IMR-90 (cell line): ENCODE measurements around the gene DDA1. TPM values are rescaled to one million over a fixed set of nuclear protein-coding genes. Genes with fewer than 3 reads are reported as not detected.

Source experiments
- ATAC-seq: fragments of 200-7000 bp; cut with Tn5 transposase; 2 replicates; pipeline ENCODE4 v1.9.1; 2020; ENCODE audit warnings: low read depth, mild to moderate bottlenecking, moderate library complexity
- BruUV-seq: library from RNA; stranded (reverse); fragments of 400-500 nt; replicated peaks from 2 replicates; lab custom pipeline; 2021; lab: Mats Ljungman, UMichigan
- CTCF ChIA-PET: fragments of 300-600 bp; formaldehyde crosslinking; extraction: SDS; loops from one replicate; lab custom pipeline; 2021; ENCODE audit warnings: antibody characterized with exemption; lab: Yijun Ruan, JAX
- POLR2A ChIA-PET: fragments of 300-600 bp; sonication (Branson Sonifier 250); formaldehyde crosslinking; loops from one replicate; lab custom pipeline; 2022; ENCODE audit warnings: antibody characterized with exemption; ENCODE audit not compliant: unreplicated experiment; lab: Charles Lee
- DNase-seq: peaks from one replicate; pipeline ENCODE4 v3.0.0; 2013
- H2AFZ ChIP-seq: replicated peaks from 2 replicates; pipeline ENCODE3; 2013; ENCODE audit warnings: low read length, mild to moderate bottlenecking; ENCODE audit not compliant: poor library complexity
- H2AK5ac ChIP-seq: 2 replicates; pipeline ENCODE4 v1.6.1; 2013; ENCODE audit warnings: low read depth, low read length, inconsistent platforms
- H2AK9ac ChIP-seq: replicated peaks from 2 replicates; pipeline ENCODE3; 2013; ENCODE audit warnings: mild to moderate bottlenecking, low read depth, low read length, moderate library complexity; ENCODE audit not compliant: poor library complexity
- H2BK120ac ChIP-seq: 2 replicates; pipeline ENCODE4 v1.6.1; 2013; ENCODE audit warnings: low read depth, low read length, inconsistent platforms
- H2BK15ac ChIP-seq: 3 replicates; pipeline ENCODE4 v1.6.1; 2013; ENCODE audit warnings: low read depth, low read length, inconsistent platforms
- H2BK20ac ChIP-seq: 2 replicates; pipeline ENCODE4 v1.6.1; 2013; ENCODE audit warnings: low read depth, mild to moderate bottlenecking, inconsistent platforms, low read length, moderate library complexity
- H2BK5ac ChIP-seq: 2 replicates; pipeline ENCODE4 v1.6.1; 2013; ENCODE audit warnings: mild to moderate bottlenecking, low read depth, low read length, inconsistent platforms; ENCODE audit not compliant: poor library complexity, severe bottlenecking
- H3K14ac ChIP-seq: replicated peaks from 2 replicates; pipeline ENCODE4 v1.6.1; 2013; ENCODE audit warnings: low read depth, low read length, inconsistent platforms
- H3K18ac ChIP-seq: 2 replicates; pipeline ENCODE4 v1.6.1; 2013; ENCODE audit warnings: low read depth, low read length, control low read depth
- H3K23ac ChIP-seq: 2 replicates; pipeline ENCODE4 v1.6.1; 2013; ENCODE audit warnings: low read depth, low read length, inconsistent platforms
- H3K27ac ChIP-seq: 2 replicates; pipeline ENCODE4 v1.5.1; 2013; ENCODE audit warnings: mild to moderate bottlenecking, control low read depth, low read length; ENCODE audit not compliant: insufficient read depth
- H3K27me3 ChIP-seq: 2 replicates; pipeline ENCODE4 v1.6.1; 2013; ENCODE audit warnings: low read length; ENCODE audit not compliant: control insufficient read depth, insufficient read depth
- H3K36me3 ChIP-seq: 2 replicates; pipeline ENCODE4 v1.6.1; 2013; ENCODE audit warnings: low read length, mixed read lengths; ENCODE audit not compliant: control insufficient read depth, insufficient read depth
- H3K4ac ChIP-seq: 2 replicates; pipeline ENCODE4 v1.6.1; 2013; ENCODE audit warnings: low read depth, low read length, inconsistent platforms
- H3K4me1 ChIP-seq: 2 replicates; pipeline ENCODE4 v1.6.1; 2013; ENCODE audit warnings: low read length, mixed read lengths; ENCODE audit not compliant: control insufficient read depth, insufficient read depth
- H3K4me2 ChIP-seq: 2 replicates; pipeline ENCODE4 v1.6.1; 2013; ENCODE audit warnings: low read depth, mild to moderate bottlenecking, control low read depth, low read length, moderate library complexity
- H3K4me3 ChIP-seq: 2 replicates; pipeline ENCODE4 v1.5.1; 2013; ENCODE audit warnings: low read depth, mild to moderate bottlenecking, control low read depth, low read length, moderate library complexity; ENCODE audit not compliant: insufficient read depth
- H3K56ac ChIP-seq: 2 replicates; pipeline ENCODE4 v1.6.1; 2013; ENCODE audit warnings: low read length, inconsistent platforms; ENCODE audit not compliant: insufficient read depth; ENCODE audit errors: extremely low read depth
- H3K79me1 ChIP-seq, 2 experiments: 2 replicates each; pipeline ENCODE4 v1.6.1; 2013; ENCODE audit warnings: low read length in 2 of 2, inconsistent platforms in 1 of 2, low read depth in 1 of 2
- H3K9ac ChIP-seq: 2 replicates; pipeline ENCODE4 v1.6.1; 2013; ENCODE audit warnings: low read depth, low read length, control low read depth
- H3K9me1 ChIP-seq: 2 replicates; pipeline ENCODE4 v1.6.1; 2013; ENCODE audit warnings: low read length, inconsistent platforms; ENCODE audit not compliant: insufficient read depth
- H3K9me3 ChIP-seq: 2 replicates; pipeline ENCODE4 v1.6.1; 2013; ENCODE audit warnings: low read length; ENCODE audit not compliant: control insufficient read depth, insufficient read depth
- H4K20me1 ChIP-seq: 2 replicates; pipeline ENCODE4 v1.6.1; 2013; ENCODE audit warnings: low read length, inconsistent platforms; ENCODE audit not compliant: insufficient read depth
- H4K5ac ChIP-seq: 2 replicates; pipeline ENCODE4 v1.6.1; 2013; ENCODE audit warnings: mild to moderate bottlenecking, low read depth, low read length, control low read depth
- H4K8ac ChIP-seq, 2 experiments: 2 replicates each; pipeline ENCODE4 v1.6.1; 2013; ENCODE audit warnings: low read depth in 2 of 2, low read length in 2 of 2, control low read depth in 1 of 2, inconsistent platforms in 1 of 2
- H4K91ac ChIP-seq: 2 replicates; pipeline ENCODE4 v1.6.1; 2013; ENCODE audit warnings: low read depth, low read length, inconsistent platforms; ENCODE audit not compliant: insufficient read depth
- MAFK ChIP-seq: IDR thresholded peaks from 2 replicates; pipeline ENCODE4 v1.6.1; 2012; ENCODE audit warnings: low read depth, low read length, improper control_type of control experiment
- NFE2L2 ChIP-seq: fragments of 150-350 bp; IDR thresholded peaks from 2 replicates; pipeline ENCODE4 v1.6.1; 2016; ENCODE audit warnings: low read depth, mild to moderate bottlenecking, low read length
- RFX5 ChIP-seq: IDR thresholded peaks from 2 replicates; pipeline ENCODE4 v1.8.0; 2012; ENCODE audit warnings: low read depth, mild to moderate bottlenecking, low read length, moderate library complexity
- WGBS, 2 experiments: methylation state at CpG; one replicate each; pipeline versions ENCODE4 v1.1.5 to v1.1.7; 2013; ENCODE audit warnings: missing lambda C conversion rate in 2 of 2; ENCODE audit not compliant: insufficient read length in 1 of 2; ENCODE audit errors: extremely low coverage in 2 of 2; 5-methylcytosine and 5-hydroxymethylcytosine counted together
- dilution Hi-C: fragments of 300-500 bp; cut with HindIII; formaldehyde crosslinking; loops from one replicate; pipeline ENCODE4 v1.14.3; 2018; ENCODE audit warnings: low sequenced_read_pairs; ENCODE audit not compliant: unreplicated experiment
- in situ Hi-C: fragments of 300-500 bp; cut with MboI; formaldehyde crosslinking; loops from 3 replicates; pipeline ENCODE4 v1.14.3; 2019; ENCODE audit warnings: low sequenced_read_pairs, inconsistent platforms, mixed read lengths
- intact Hi-C: fragments of 100-400 bp; cut with micrococcal nuclease; formaldehyde crosslinking; loops from 2 replicates; pipeline ENCODE4 v1.10.0; 2022
- polyA plus RNA-seq, 3 experiments: library from polyadenylated mRNA; depleted of rRNA; stranded (reverse); fragments of >200 nt; gene quantifications; 2 replicates each; pipeline ENCODE4 v1.2.3, GENCODE V29; 2012; ENCODE audit warnings: low replicate concordance in 1 of 3
- total RNA-seq: library from RNA; depleted of rRNA; stranded (reverse); fragments of >200 nt; gene quantifications from 2 replicates; pipeline ENCODE4 v1.2.3, GENCODE V29; 2012

DDA1 gene
- total and polyA plus RNA-seq, 2 of the 4 experiments (the other 2 are of a cell fraction) = 33.7 to 87.2 TPM

DNA sequence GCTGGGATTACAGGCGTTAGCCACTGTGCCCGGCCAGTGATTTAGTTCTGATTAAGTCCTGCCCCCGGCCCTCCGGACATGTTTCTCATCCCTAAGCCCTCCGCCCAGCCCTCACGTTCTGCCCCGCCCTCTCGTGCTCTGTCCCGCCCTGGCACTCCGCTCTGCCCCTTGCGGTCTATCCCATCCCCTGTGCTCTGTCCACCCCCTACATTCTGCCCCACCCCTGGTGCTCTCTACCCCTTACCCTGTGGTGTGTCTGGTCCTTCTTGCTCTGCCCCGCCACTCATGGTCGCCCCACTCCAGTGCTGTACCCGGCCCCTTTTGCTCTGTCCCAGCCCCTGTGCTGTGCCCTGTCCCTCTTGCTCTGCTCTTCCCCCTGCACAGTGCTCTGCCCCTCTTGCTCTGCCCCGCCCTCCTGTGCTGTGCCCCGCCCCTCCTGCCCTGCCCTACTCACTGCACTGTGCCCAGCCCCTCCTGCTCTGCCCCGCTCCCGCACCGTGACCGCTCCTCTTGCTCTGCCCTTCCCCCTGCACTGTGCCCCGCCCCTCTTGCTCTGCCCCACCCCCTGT lies 31.0 kb downstream of the DDA1 start:
- no peaks in the 10 kb centered on the region for H4K20me1 ChIP-seq
- no peak overlapping the region for H2AFZ ChIP-seq
- BruUV-seq = no TSS peak
- H3K9me3 ChIP-seq = no peaks in the 10 kb centered on the region
- ChIA-PET CTCF (no interaction called here), POLR2A (no interaction called here)
- H2BK5ac ChIP-seq = no peak overlapping the region
- H3K23ac ChIP-seq = no peak overlapping the region
- no peak overlapping the region for H3K9ac ChIP-seq
- H3K9me1 ChIP-seq = no peaks in the 10 kb centered on the region
- H2BK20ac ChIP-seq = no peak overlapping the region
- no peak overlapping the region for H3K4me3 ChIP-seq
- no peak overlapping the region for H2BK15ac ChIP-seq
- DNase-seq (no peak), ATAC-seq (no peak)
- H3K18ac ChIP-seq = no peak overlapping the region
- intact Hi-C loops = no loop called here
- H3K27ac ChIP-seq = no peak overlapping the region
- no peak overlapping the region for H2BK120ac ChIP-seq
- no peak overlapping the region for H3K56ac ChIP-seq
- no peak overlapping the region for H2AK9ac ChIP-seq
- in situ Hi-C loops = no loop called here
- 79% methylated on average over 7 of the region's 21 CpGs; no CpG with 5 or more reads in 1 of the 2 experiments for WGBS, 2 experiments
- H3K79me1 ChIP-seq = peaks cover 7 to 18% of the 10 kb centered on the region in 2 experiments; a peak in 3 of 4 replicates
- H3K4ac ChIP-seq = no peak overlapping the region
- H4K5ac ChIP-seq = no peak overlapping the region
- no peak overlapping the region for H3K14ac ChIP-seq
- H3K4me1 ChIP-seq = peaks cover 4% of the 10 kb centered on the region
- TF ChIP-seq RFX5 (no peak), NFE2L2 (no peak), MAFK (no peak)
- dilution Hi-C loops = no loop called here
- no peaks in the 10 kb centered on the region for H3K27me3 ChIP-seq
- no peak overlapping the region for H4K91ac ChIP-seq
- H2AK5ac ChIP-seq = no peak overlapping the region
- no peak overlapping the region for H4K8ac ChIP-seq
- peaks cover 5% of the 10 kb centered on the region; the same call in 1 of the 2 replicates for H3K36me3 ChIP-seq
- H3K4me2 ChIP-seq = no peak overlapping the region
